Type B pancreatic cell (in vitro differentiated cells): ENCODE results near the gene RPS6KA2. TPM values are rescaled to one million over a fixed set of nuclear protein-coding genes. Genes with fewer than 3 reads are reported as not detected.
A peak's percentile ranks its signal among the peaks of the same experiment; 100 is the strongest.

Source experiments
- DNase-seq: peaks from one replicate; pipeline ENCODE4 v3.0.0; 2021; ENCODE audit warnings: mixed read lengths; ENCODE audit not compliant: unreplicated experiment; ENCODE audit errors: extremely low spot score
- H3K27ac Mint-ChIP-seq: 2 replicates; pipeline ENCODE4 v1.8.0; 2021; ENCODE audit warnings: mild to moderate bottlenecking, mixed read lengths
- H3K27me3 Mint-ChIP-seq: 2 replicates; pipeline ENCODE4 v1.8.0; 2021; ENCODE audit warnings: mixed read lengths
- H3K36me3 Mint-ChIP-seq: 2 replicates; pipeline ENCODE4 v1.8.0; 2021; ENCODE audit warnings: mixed read lengths
- H3K4me1 Mint-ChIP-seq: one replicate; pipeline ENCODE4 v1.8.0; 2021; ENCODE audit warnings: mixed read lengths; ENCODE audit not compliant: unreplicated experiment
- H3K4me3 Mint-ChIP-seq: 2 replicates; pipeline ENCODE4 v1.8.0; 2021; ENCODE audit warnings: mild to moderate bottlenecking, mixed read lengths
- H3K9me3 Mint-ChIP-seq: 2 replicates; pipeline ENCODE4 v1.8.0; 2021; ENCODE audit warnings: mixed read lengths
- total RNA-seq: library from RNA; stranded (reverse); gene quantifications from 2 replicates; pipeline ENCODE4 v1.2.1, GENCODE V29; 2021; ENCODE audit warnings: low replicate concordance
- TF ChIP-seq, protein P1 (sequence below): fragments of 200-600 bp; sonication (generic); conservative IDR thresholded peaks from 2 replicates; pipeline ENCODE4 v1.5.0; 2021; ENCODE audit warnings: antibody characterized with exemption, mild to moderate bottlenecking

The RPS6KA2 gene
- total RNA-seq, 1 donor from 2014 or later = 23.8 TPM

DNA sequence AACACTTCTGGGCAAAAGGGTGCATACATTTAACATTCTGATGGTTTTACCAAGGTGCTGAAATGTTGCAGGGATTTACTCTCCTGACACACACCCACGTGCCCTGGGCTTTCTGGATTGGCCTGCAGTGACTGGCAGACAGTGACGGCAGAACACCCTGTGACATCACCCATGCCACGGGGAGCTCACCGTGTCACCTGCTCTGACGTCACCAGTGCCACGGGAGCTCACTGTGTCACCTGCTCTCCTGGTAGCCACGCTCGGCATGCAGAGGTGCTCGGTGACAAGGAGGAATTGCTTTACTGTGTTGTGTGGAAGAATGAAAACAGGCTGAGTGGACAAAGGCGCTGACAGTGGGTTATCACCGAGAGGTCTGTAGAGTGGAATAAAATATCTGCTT lies 139.9 kb downstream of the RPS6KA2 start:
- H3K27ac Mint-ChIP-seq = no peak overlapping the region

GRCh38 chr6:166486536-166486880 lies 140.5 kb downstream of the RPS6KA2 start:
- no peak overlapping the region for H3K4me3 Mint-ChIP-seq
- no peak for DNase-seq
- no peak overlapping the region for H3K27ac Mint-ChIP-seq
- H3K9me3 Mint-ChIP-seq = no peaks in the 10 kb centered on the region
- peaks cover 14% of the 10 kb centered on the region for H3K36me3 Mint-ChIP-seq
- TF ChIP-seq, protein P1, sequence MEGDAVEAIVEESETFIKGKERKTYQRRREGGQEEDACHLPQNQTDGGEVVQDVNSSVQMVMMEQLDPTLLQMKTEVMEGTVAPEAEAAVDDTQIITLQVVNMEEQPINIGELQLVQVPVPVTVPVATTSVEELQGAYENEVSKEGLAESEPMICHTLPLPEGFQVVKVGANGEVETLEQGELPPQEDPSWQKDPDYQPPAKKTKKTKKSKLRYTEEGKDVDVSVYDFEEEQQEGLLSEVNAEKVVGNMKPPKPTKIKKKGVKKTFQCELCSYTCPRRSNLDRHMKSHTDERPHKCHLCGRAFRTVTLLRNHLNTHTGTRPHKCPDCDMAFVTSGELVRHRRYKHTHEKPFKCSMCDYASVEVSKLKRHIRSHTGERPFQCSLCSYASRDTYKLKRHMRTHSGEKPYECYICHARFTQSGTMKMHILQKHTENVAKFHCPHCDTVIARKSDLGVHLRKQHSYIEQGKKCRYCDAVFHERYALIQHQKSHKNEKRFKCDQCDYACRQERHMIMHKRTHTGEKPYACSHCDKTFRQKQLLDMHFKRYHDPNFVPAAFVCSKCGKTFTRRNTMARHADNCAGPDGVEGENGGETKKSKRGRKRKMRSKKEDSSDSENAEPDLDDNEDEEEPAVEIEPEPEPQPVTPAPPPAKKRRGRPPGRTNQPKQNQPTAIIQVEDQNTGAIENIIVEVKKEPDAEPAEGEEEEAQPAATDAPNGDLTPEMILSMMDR = no peak
- peaks cover 14% of the 10 kb centered on the region for H3K4me1 Mint-ChIP-seq
- H3K27me3 Mint-ChIP-seq = no peaks in the 10 kb centered on the region

More for the DNA sequence above, 139.9 kb downstream of the RPS6KA2 start:
- no peaks in the 10 kb centered on the region for H3K27me3 Mint-ChIP-seq
- peaks cover 14% of the 10 kb centered on the region for H3K36me3 Mint-ChIP-seq
- TF ChIP-seq, protein P1 = no peak
- DNase-seq = no peak
- H3K9me3 Mint-ChIP-seq = no peaks in the 10 kb centered on the region
- no peak overlapping the region for H3K4me3 Mint-ChIP-seq
- H3K4me1 Mint-ChIP-seq = peaks cover 20% of the 10 kb centered on the region

DNA sequence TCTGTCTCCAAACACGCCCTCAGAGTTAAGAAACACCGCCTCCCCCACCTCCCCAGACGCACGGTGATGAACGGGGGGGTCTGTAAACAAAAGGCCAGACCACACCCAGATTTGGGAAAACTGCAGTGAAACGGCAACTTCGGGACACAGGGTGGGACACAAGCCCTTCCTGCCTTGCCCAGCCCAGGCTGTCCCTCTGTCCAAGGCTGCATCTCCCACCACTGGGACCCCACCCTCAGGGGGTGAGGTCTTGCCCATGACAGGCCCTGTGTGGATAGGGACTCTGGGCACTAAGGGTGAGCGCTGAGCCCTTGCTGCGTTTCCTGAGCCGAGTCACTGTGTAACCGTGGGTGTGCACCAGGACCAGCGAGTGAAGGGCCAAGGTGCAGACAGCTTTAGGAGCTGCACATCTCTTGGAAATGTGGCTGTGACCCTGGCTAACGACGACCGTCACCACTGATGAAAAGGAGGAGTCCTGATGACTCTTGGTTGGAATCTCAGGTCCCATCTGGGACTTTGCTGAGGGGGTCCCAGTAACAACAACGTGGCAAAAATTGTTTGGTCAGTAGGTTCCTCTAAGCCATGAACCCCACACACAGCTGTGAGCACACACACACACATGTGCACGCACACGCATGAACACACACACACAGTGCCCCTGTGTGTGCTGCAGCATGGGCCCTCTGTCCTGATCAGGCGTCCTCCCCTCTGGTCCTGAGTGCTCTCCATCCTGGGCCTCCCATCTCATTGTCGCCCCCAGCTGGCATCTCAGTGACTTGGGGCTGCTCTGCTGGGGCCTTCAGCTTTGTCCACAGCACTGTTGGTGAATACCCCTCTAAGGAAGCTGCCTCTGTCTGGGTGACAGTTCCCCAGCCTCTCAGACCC lies 141.2 kb downstream of the RPS6KA2 start:
- TF ChIP-seq, protein P1 = no peak
- Mint-ChIP-seq H3K36me3 (peaks cover 14% of the 10 kb centered on the region), H3K4me1 (peaks cover 10% of the 10 kb centered on the region), H3K9me3 (no peaks in the 10 kb centered on the region), H3K27me3 (no peaks in the 10 kb centered on the region), H3K4me3 (no peak overlapping the region), H3K27ac (no peak overlapping the region)
- no peak for DNase-seq

GRCh38 chr6:166484863-166485262 lies 142.2 kb downstream of the RPS6KA2 start:
- Mint-ChIP-seq H3K27me3 (no peaks in the 10 kb centered on the region), H3K36me3 (peaks cover 17% of the 10 kb centered on the region), H3K4me3 (peak overlapping the region; percentile 39), H3K9me3 (no peaks in the 10 kb centered on the region), H3K27ac (peak overlapping the region; percentile 84), H3K4me1 (peaks cover 10% of the 10 kb centered on the region)
- TF ChIP-seq, protein P1 = no peak
- no peak for DNase-seq

DNA sequence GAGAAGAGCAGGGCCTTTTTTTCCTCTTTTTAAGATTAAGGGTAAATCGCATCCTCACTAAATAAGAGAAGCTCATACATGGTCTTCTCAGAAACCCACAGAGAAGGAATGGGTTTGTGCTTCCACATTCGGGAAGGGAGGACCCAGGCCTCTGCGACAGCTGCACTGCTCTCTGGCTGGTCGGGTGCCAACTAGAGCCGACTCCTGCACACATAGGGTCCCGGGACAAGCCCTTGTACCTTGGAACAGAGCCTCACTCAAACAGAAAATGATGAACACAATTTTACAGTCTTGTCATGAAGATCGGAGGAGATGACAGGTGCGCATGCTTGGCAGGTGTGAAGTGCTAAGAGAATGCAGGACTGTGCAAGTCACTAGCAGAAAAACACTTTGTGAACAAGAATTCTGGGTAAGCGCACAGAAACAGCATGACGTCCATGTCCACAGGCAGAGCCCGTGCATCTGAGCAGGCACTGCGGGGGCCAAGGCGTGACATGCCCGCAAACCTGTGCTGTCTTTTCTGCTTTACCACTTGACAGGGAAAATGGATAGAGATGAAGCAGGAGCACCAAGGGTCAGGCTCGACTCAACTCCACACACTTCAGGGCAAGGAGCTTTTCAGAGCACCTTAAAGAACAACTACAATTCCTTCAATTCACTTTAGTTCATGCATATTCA lies 143.3 kb downstream of the RPS6KA2 start:
- Mint-ChIP-seq H3K4me1 (peaks cover 10% of the 10 kb centered on the region), H3K27me3 (no peaks in the 10 kb centered on the region), H3K4me3 (no peak overlapping the region), H3K27ac (peak overlapping the region; percentile 18), H3K9me3 (no peaks in the 10 kb centered on the region), H3K36me3 (peaks cover 20% of the 10 kb centered on the region)
- no peak for DNase-seq
- TF ChIP-seq, protein P1 = no peak
